ENCODE measurements around the gene RNPS1.
"Not testable (repeated sequence)": the region's sequence is repeated elsewhere in the genome, so short reads cannot be mapped to it uniquely, and the experiment has no call there.

Gene RNPS1

DNA sequence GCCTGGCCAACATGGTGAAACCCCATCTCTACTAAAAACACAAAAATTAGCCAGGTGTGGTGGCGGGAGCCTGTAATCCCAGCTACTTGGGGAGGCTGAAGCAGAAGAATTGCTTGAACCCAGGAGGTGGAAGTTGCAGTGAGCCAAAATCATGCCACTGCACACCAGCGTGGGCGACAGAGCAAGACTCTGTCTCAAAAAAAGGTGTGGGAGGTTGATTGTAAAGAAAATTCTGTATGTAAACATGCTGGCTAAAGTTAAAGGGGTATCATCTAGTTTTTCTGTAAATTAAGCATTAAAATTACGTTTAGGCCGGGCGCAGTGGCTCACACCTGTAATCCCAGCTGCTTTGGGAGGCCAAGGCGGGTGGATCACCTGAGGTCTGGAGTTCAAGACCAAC lies 9.4 kb downstream of the RNPS1 start:
- not testable (repeated sequence) for DNase-seq (ENCODE audit: low read depth in 4 of 4, low spot score in 1 of 4)

DNA sequence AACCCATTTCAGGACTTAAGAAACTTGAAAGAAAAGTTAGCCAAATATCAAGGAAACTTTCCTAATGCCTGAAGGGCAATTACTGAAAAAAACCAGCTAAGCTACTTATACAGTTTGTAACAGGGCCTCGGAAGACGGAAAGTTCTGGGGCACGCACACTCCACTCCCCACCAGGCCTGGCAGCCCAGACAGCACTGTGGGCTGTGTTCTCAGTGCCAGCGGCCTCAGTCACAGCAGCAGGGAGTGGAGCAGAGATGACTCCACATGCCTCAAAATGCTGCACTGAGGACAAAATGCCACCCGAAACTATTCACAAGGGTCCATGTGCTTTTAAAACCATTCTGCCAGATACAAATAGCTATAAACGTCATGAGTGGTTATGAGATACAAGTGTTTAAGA lies 10.2 kb downstream of the RNPS1 start:
- DNase-seq (ENCODE audit: low read depth in 4 of 4, low spot score in 1 of 4): no peak

DNA sequence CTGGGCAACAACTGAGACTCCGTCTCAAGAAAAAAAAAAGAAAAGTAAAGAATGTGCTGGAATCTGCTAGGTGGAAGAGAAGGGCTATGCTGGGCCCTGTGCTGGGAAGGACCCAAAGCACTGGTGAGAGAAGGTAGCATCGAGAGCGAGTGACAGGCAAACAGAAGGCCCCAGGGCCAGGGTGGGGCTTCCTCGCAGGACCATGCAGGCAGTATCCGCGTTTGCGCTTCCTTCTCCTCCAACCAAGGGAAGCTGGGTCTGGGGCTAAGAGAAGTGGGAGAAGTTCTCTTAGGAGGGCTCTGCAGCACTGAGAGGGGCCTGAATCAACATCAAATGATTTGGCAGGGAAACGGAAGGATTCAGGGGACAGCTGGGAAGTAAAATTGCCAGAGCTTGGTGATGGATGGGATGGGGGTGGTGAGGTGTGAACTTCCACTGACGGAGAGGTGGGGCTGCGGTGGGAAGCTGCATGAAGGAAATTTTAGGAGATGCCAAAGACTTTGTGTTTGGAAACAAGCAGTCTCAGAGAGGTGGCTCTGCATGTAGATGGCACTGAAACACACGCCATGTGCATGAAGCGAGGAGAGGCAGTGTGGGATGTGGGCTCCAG lies 11.3 kb downstream of the RNPS1 start:
- DNase-seq (ENCODE audit: low read depth in 4 of 4, low spot score in 1 of 4): no peak

DNA sequence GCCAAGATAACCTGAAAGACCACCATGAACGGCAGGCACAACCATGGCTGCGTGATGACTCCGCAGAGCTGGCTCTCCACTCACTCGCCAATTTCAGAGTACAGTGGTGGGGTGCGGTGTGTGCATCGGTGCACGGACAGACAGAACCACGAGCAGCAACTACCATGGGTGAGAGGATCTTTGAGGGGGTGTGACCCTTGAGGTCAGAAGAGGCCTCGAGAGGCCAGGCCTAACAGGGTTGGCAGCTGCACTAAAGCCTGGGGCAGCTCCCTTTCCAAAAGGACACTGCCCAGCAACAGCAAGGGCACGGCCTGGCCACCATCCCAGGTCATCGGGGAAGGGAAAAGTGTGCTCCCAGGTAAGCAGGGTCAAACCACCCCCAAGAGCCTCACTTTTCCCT lies 14.6 kb downstream of the RNPS1 start:
- DNase-seq (ENCODE audit: low read depth in 4 of 4, low spot score in 1 of 4): no peak

DNA sequence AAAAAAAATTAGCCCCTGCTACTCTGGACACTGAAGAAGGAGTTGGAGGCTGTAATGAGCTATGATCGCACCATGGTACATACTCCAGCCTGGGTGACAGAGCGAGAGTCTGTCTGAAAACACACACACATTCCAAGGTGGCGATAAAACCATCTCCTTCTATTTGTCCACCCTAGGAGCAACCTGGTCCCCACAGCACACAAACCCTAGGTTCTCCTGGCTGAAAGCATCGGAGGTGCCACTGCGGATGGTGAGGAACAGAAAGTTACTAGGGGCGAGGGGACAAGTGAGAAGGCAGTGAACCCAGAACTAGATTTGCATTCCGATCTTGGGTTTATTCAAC lies 15.1 kb downstream of the RNPS1 start:
- no peak for DNase-seq (ENCODE audit: low read depth in 4 of 4, low spot score in 1 of 4)

DNA sequence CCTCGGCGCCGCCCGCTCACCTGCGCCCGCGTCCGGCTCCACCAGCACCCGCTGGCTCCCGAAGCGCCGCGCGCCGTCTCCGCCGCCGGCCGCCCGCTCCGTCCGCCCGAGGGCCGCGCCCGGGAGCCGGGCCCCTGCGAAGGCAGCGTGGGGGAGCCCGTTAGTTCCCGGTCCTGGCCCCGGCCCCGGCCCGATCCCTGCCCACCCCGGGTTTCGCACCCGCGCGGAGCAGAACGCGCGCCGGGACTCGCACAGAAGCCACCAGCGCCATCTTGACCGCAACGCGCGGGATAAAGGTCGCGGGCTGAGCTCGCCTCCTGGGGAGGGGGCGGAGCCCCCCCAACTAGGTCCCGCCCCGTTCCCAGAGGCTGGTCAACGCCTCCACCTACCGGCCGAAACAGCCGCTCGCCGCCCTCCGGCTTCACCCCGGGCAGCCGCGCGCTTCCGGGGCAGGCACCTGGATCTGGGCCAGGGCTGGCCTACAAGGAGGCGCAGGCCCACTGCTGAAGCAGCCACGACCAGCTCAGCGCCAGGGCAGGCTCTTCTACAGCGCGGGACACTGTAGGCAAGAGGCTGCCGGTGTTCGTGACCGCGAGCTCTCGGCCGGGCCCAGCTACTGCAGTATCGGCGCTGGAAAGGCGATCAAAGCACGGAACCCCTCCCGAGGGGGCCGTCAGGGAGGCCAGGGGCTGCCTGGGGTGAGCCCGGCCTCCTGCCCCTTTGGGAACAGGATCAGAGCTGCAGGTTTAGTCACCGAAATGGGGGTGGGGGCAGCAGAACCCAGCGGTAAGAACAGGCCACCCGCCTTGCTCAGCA lies 16.4 kb downstream of the RNPS1 start, which contains the start of gene ECI1:
Gene ECI1 (minus strand): TSS at position 292 of the 816 bp plus-strand sequence. CDS start 21 bp downstream, at position 271.
- DNase-seq (ENCODE audit: low read depth in 4 of 4, low spot score in 1 of 4): peak; percentile 45 to 87 (median 58)

DNA sequence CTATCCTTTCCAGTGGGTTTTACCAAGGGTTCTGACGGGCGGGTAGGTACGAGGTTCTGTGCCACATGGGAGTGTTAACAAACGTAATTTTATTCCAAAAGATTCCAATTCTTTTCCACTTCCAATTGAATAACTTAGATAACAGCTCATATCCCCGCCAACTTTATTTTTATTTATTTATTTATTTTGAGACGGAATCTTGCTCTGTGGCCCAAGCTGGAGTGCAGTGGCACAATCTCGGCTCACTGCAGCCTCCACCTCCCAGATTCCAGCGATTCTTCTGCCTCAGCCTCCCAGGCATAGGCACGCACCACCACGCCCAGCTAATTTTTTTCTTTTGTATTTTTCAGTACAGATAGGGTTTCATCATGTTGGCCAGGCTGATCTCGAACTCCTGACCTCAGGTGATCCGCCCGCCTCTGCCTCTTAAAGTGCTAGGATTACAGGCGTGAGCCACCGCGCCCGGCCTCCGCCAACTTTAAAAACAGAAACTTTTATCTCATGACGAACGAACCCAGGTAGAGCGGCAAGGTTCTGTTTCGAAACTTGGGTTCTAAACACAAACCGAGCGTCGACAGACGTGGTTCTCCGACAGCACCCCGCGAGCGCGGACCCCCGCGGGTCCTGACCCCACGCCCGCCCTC lies 17.2 kb downstream of the RNPS1 start:
- peak in 2 of 4 experiments; percentile 20 to 32 for DNase-seq (ENCODE audit: low read depth in 4 of 4, low spot score in 1 of 4)

DNA sequence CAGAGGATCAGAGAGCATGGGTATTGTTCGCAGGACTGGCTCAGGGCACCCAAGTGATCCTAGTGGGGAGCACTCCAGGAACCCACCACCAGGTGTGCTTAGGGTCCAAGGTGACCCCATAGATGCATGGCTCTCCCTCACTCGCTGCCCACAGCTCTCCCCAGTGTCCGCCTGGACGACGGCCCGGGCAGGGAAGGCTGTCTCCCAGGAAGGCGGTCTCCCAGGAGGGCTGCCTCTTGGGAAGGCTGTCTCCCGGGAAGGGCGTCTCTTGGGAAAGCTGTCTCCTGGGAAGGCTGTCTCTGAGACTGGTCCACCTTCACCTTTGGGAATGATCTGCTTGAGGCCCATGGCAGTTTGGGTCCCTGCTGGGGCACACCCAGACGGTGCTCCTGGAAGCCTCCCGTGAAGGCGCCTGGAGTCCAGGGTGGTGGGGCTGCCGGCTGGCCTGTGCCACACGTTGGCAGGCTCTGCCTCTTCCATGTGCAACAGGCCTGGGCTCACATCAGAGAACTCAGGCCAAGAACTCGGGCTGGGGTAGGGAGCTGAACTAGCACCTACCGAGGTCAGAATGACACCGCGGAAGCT lies 21.5 kb downstream of the RNPS1 start:
- no peak for DNase-seq (ENCODE audit: low read depth in 4 of 4, low spot score in 1 of 4)

DNA sequence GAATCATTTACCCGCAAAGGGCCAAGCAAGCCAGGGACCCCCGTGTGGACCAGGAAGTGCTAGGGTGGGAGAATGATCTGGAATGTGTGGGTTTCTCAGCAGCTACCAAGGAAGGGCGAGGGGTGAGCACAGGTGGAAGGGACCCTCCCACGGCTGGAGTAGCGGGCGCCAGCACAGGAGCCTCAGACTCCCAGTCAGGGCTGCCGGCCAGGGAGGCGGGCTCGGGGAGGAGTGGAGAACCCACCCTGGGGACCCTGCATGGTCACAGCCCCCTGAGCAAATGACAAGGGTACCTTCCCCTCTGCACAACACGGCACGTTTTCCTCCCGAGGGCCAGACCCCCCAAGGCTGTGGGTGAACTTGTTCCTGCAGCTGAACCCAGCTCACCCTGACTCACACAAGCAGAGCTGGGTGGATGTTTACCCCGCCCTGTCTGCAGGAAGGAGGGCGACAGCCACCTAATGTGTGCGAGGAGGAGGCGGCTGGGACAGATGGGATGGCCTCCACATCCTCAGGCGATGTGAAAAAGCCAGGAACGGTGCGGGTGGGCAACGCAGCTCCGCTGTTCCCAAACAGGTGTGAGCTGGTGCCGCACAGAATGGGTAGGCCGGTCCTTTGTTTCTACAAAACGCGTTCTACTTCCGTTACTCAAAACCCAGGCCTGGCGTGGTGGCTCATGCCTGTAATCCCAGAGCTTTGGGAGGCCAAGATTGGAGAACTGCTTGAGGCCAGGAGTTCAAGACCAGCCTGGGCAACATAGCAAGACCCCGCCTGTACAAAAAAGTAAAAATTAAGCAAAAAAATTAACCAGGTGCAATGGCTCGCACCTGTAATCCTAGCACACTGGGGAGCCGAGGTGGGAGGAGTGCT lies 22.8 kb downstream of the RNPS1 start:
- DNase-seq (ENCODE audit: low read depth in 4 of 4, low spot score in 1 of 4): no peak

DNA sequence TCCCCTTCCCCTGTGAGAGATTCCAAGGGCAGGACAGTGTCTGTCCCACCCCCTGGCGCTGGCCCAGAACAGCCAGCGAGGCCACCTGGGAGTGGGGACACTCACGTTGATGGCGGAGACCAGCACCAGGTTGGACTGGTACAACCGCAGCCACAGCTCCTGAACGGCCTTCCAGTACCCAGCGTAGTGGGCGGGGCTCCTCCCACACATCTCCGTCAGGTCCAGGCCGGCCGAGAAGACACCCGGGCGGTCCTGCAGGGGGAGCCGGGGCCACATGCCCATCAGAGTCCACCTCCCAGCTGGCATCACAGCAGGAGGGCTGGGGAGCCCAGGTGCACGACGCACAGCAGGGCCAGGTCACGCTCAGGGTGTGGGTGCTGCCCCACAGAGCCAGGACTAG lies 23.6 kb downstream of the RNPS1 start:
- DNase-seq (ENCODE audit: low read depth in 4 of 4, low spot score in 1 of 4): no peak

DNA sequence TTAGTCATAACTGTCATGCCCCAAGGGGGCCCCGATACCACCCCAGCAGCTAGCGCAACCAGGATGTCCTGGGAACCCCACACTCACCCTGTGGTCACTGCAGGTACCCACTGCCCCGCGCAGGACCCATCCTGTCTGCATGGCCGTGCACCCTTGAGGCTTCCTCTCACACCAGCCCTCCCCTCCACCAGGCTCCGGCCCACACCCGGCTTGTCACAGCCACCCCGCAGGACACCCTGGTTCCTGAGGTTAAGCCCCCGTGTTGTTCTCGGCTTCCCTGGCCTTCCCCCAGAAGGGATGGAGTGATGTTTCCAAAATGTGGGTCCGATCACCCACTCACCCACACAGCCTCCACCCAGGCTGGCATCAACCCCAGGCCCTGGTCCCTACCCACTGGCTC lies 24.1 kb downstream of the RNPS1 start:
- DNase-seq (ENCODE audit: low read depth in 4 of 4, low spot score in 1 of 4): no peak

DNA sequence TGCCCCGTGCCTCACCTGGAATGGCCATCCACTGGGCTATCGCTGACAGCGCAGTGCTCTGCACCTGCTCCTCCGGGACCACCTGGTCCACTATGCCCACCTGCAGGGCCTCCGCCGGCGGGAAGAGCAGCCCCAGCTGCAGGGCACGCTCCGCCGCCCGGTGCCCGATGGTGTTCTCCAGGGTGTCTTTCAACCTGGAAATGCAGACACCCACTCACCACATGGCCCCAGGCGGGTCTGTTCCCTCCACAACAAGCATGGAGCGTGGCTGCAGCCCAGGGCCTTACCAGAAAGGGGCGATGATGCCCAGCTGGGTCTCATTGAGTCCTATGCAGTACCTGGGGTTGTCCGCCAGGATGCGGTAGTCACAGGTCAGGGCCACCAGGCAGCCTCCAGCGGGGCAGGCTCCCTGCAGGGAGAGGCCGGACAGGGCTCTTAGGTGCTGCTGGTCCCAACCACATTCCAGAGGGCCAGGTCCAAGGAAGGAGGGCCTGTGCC lies 24.8 kb downstream of the RNPS1 start:
- no peak for DNase-seq (ENCODE audit: low read depth in 4 of 4, low spot score in 1 of 4)

DNA sequence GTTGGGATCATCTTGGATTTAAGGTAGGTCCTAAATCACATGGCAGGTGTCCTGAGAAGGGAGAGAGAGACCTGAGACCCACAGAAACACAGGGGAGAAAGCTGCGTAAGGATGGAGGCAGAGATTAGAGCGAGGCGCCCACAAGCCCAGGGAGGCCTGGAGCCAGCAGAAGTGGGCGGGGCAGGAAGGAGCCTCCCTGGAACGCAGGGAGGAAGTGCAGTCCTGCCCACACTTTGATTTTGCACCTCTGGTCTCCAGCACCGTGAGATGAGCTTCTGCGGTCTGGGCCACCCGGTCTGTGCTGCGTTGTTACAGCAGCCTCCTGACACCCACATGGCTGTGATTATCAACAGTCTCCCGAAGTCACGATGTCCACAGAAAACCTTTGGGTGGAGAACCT lies 25.3 kb downstream of the RNPS1 start:
- no peak for DNase-seq (ENCODE audit: low read depth in 4 of 4, low spot score in 1 of 4)

DNA sequence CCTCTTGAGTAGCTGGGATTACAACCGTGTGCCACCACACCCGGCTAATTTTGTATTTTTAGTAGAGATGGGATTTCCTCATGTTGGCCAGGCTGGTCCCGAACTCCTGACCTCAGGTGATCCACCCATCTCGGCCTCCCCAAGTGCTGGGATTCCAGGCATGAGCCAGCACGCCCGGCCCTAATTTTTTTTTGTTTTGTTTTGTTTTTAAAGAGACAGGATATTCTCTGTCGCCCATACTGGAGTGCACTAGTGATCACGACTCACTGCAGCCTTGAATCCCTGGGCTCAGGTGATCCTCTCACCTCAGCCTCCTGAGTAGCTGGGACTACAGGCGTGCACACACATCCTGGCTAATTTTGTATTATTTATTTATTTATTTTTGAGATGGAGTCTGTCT lies 27.6 kb downstream of the RNPS1 start:
- DNase-seq (ENCODE audit: low read depth in 4 of 4, low spot score in 1 of 4): not testable (repeated sequence)

DNA sequence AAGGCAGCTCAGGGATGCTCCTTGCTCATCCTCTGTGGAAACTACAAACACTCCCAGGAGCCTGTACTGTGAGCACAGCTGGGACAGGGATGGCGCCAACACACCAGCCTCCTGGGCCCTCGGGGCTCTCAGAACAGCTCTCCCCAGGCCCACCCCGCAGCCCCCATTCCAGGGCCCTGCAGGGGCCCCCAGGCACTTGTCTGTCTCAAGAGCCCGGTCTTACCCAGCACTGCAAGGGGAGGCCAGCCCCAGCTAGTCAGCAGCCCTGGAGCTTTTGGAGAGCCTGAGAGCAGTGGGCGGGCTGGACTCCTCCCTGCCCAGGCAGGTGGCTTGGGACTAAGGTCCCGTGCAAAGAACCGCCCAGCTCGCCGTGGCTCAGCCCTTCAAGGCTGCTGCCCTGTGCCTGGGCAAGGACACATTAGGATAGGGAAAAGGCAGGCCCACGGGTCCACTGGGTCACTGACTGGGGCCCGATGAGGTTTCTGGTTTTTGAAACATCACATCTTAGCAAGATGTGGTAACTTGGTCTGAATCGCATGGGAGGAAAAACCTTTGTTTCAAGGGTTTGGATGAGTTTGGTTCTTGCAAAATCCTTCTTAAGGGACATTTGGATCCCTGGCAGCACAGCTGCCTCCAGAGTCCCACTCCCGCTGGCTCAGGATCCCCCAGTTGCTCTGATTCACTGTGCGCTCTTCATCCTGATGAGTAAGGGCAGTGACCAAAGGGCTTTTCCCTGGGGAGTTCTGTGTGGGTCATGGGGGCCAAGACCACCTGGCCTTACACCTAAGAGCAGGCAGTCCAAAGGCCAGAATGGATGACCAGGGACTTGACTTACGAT lies 28.9 kb downstream of the RNPS1 start:
- DNase-seq (ENCODE audit: low read depth in 4 of 4, low spot score in 1 of 4): no peak

DNA sequence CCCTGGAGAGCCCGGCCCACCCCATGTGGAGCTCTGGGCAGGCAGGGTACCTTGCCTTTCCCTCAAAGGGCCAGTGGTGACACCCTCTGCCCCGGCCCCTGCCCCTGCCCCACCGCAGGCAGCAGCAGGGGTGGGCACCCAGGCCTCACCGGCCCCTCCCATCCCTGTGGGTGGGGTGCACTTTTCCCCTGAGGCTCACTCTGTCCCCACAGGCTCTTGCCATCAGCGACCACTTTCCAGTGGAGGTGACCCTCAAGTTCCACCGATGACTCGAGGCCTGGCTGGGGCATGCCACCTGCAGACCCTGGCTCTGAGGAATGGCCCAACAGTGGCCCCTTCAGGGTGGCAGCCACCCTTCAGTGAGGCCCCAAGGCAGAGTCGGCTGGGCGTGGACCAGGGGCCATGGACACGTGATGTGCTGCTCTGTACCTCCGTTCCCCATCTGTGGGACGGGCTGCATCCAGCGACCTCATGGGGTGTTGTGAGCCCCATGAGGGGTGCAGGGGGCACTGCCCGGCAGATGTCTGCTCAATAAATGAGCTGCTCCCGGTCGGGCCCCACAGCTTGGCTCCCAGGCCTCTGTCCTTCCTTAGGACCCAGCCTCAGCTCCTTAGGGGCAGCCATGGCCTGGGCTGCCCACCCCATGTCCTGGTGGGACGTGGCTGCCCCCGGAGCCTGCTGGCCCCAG lies 29.6 kb downstream of the RNPS1 start:
- no peak for DNase-seq (ENCODE audit: low read depth in 4 of 4, low spot score in 1 of 4)

DNA sequence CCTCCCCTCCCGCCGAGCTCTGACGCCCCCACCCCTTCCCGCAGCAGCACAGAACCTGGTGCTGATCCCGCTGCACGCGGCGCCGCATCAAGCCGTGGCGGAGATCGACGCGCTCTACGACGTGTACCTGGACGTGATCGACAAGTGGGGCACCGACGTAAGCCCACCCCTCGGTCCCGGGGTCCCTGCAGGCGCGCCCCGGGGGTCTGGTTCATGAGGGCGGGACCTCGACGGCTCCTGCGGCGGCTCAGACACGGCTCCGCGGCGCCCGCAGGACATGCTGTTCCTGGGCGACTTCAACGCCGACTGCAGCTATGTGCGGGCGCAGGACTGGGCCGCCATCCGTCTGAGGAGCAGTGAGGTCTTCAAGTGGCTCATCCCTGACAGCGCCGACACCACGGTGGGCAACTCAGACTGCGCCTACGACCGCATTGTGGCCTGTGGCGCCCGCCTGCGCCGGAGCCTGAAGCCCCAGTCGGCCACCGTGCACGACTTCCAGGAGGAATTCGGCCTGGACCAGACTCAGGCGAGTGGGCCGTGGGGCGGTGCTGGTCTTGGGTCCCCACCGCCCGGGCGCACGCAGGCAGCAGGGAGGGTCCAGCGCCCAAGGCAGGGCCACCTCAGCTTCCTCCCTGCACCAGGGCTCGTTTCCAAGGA lies 30.3 kb downstream of the RNPS1 start:
- no peak for DNase-seq (ENCODE audit: low read depth in 4 of 4, low spot score in 1 of 4)

DNA sequence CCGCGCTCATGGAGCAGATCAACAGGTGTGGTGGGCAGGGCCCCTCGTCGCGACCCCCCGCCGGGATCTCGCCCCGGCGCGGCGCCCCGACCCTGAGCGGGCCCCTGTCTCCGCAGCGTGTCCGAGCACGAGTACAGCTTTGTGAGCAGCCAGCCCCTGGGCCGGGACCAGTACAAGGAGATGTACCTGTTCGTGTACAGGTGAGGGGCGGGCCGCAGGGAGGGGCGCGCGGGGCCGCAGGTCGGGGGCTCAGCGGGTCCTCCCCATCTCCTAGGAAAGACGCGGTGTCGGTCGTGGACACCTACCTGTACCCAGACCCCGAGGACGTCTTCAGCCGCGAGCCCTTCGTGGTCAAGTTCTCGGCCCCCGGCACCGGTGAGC lies 30.8 kb downstream of the RNPS1 start:
- no peak for DNase-seq (ENCODE audit: low read depth in 4 of 4, low spot score in 1 of 4)
